ENCODE measurements around the gene PML.

PML gene

DNA sequence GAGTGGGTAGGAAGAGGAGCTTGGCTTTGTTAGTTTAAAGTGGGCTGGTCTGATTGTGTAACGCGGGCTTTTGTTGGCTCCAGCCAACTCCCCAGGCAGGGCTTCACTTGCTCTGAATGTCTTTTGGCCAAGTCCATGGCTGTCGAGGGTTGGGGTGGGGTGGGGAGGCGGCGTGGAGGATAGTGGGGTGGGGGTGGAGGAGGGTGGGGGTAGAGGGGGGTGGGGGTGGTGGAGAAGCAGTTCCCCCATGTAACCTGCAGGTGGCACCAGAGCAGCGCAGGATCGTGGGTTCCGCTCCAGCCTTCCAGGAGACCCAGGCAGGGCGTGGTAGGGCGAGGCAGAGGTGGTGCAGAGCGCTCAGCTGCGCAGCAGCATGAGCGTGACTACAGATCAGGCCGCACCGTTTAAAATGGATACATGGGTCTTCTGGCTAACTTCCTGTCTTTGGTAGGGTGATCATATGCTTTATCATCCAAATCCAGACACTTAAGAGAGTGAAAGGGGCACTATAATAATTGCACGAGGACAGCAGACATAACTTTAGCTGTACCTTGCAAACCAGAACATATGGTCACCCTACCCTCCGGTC is 59.5 kb downstream of the PML start (continued):
- no peak for TF ChIP-seq SALL2 (tag by site-specific recombination; IDR thresholded peaks at IDR 0.05; ENCODE audit: borderline replicate concordance)
- TF ChIP-seq ZXDB (tag by site-specific recombination; IDR thresholded peaks at IDR 0.05), result no peak
- TF ChIP-seq, protein P1, sequence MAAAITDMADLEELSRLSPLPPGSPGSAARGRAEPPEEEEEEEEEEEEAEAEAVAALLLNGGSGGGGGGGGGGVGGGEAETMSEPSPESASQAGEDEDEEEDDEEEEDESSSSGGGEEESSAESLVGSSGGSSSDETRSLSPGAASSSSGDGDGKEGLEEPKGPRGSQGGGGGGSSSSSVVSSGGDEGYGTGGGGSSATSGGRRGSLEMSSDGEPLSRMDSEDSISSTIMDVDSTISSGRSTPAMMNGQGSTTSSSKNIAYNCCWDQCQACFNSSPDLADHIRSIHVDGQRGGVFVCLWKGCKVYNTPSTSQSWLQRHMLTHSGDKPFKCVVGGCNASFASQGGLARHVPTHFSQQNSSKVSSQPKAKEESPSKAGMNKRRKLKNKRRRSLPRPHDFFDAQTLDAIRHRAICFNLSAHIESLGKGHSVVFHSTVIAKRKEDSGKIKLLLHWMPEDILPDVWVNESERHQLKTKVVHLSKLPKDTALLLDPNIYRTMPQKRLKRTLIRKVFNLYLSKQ (tag by site-specific recombination; IDR thresholded peaks at IDR 0.05; ENCODE audit: borderline replicate concordance), result no peak
- TF ChIP-seq, protein P2, sequence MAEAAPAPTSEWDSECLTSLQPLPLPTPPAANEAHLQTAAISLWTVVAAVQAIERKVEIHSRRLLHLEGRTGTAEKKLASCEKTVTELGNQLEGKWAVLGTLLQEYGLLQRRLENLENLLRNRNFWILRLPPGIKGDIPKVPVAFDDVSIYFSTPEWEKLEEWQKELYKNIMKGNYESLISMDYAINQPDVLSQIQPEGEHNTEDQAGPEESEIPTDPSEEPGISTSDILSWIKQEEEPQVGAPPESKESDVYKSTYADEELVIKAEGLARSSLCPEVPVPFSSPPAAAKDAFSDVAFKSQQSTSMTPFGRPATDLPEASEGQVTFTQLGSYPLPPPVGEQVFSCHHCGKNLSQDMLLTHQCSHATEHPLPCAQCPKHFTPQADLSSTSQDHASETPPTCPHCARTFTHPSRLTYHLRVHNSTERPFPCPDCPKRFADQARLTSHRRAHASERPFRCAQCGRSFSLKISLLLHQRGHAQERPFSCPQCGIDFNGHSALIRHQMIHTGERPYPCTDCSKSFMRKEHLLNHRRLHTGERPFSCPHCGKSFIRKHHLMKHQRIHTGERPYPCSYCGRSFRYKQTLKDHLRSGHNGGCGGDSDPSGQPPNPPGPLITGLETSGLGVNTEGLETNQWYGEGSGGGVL (tag by site-specific recombination; IDR thresholded peaks at IDR 0.05), result peak; percentile 70
- no peak for TF ChIP-seq TRIM28 (IDR thresholded peaks at IDR 0.05; ENCODE audit: borderline replicate concordance, low read length)
- TF ChIP-seq ZNF426 (tag by site-specific recombination; IDR thresholded peaks at IDR 0.05), result no peak
- TF ChIP-seq, protein P3, sequence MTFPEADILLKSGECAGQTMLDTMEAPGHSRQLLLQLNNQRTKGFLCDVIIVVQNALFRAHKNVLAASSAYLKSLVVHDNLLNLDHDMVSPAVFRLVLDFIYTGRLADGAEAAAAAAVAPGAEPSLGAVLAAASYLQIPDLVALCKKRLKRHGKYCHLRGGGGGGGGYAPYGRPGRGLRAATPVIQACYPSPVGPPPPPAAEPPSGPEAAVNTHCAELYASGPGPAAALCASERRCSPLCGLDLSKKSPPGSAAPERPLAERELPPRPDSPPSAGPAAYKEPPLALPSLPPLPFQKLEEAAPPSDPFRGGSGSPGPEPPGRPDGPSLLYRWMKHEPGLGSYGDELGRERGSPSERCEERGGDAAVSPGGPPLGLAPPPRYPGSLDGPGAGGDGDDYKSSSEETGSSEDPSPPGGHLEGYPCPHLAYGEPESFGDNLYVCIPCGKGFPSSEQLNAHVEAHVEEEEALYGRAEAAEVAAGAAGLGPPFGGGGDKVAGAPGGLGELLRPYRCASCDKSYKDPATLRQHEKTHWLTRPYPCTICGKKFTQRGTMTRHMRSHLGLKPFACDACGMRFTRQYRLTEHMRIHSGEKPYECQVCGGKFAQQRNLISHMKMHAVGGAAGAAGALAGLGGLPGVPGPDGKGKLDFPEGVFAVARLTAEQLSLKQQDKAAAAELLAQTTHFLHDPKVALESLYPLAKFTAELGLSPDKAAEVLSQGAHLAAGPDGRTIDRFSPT (tag by site-specific recombination; IDR thresholded peaks at IDR 0.05), result no peak
- no peak for TF ChIP-seq ZNF670 (tag by site-specific recombination; IDR thresholded peaks at IDR 0.05; ENCODE audit: low read depth)
- TF ChIP-seq, protein P4, sequence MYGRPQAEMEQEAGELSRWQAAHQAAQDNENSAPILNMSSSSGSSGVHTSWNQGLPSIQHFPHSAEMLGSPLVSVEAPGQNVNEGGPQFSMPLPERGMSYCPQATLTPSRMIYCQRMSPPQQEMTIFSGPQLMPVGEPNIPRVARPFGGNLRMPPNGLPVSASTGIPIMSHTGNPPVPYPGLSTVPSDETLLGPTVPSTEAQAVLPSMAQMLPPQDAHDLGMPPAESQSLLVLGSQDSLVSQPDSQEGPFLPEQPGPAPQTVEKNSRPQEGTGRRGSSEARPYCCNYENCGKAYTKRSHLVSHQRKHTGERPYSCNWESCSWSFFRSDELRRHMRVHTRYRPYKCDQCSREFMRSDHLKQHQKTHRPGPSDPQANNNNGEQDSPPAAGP (tag by site-specific recombination; IDR thresholded peaks at IDR 0.05), result peak; percentile 30; the same call in 1 of the 2 replicates
- TF ChIP-seq ZNF654 (tag by site-specific recombination; IDR thresholded peaks at IDR 0.05; ENCODE audit: low read depth), result peak; percentile 48
- peak; percentile 49; the same call in 1 of the 2 replicates for TF ChIP-seq ZNF660 (tag by site-specific recombination; IDR thresholded peaks at IDR 0.05)
- TF ChIP-seq ZNF221 (tag by site-specific recombination; IDR thresholded peaks at IDR 0.05; ENCODE audit: borderline replicate concordance), result no peak
- TF ChIP-seq ZNF555 (tag by site-specific recombination; conservative IDR thresholded peaks at IDR 0.05), result no peak
- TF ChIP-seq, protein P5, sequence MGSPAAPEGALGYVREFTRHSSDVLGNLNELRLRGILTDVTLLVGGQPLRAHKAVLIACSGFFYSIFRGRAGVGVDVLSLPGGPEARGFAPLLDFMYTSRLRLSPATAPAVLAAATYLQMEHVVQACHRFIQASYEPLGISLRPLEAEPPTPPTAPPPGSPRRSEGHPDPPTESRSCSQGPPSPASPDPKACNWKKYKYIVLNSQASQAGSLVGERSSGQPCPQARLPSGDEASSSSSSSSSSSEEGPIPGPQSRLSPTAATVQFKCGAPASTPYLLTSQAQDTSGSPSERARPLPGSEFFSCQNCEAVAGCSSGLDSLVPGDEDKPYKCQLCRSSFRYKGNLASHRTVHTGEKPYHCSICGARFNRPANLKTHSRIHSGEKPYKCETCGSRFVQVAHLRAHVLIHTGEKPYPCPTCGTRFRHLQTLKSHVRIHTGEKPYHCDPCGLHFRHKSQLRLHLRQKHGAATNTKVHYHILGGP (tag by site-specific recombination; IDR thresholded peaks at IDR 0.05), result no peak
- 0 out of 2 replicates have a peak, but pooled peaks have one; percentile 27 for TF ChIP-seq ZBTB8A (tag by site-specific recombination; IDR thresholded peaks at IDR 0.05)
- TF ChIP-seq, protein P6, sequence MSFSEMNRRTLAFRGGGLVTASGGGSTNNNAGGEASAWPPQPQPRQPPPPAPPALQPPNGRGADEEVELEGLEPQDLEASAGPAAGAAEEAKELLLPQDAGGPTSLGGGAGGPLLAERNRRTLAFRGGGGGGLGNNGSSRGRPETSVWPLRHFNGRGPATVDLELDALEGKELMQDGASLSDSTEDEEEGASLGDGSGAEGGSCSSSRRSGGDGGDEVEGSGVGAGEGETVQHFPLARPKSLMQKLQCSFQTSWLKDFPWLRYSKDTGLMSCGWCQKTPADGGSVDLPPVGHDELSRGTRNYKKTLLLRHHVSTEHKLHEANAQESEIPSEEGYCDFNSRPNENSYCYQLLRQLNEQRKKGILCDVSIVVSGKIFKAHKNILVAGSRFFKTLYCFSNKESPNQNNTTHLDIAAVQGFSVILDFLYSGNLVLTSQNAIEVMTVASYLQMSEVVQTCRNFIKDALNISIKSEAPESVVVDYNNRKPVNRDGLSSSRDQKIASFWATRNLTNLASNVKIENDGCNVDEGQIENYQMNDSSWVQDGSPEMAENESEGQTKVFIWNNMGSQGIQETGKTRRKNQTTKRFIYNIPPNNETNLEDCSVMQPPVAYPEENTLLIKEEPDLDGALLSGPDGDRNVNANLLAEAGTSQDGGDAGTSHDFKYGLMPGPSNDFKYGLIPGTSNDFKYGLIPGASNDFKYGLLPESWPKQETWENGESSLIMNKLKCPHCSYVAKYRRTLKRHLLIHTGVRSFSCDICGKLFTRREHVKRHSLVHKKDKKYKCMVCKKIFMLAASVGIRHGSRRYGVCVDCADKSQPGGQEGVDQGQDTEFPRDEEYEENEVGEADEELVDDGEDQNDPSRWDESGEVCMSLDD (tag by site-specific recombination; IDR thresholded peaks at IDR 0.05), result no peak
- no peak for TF ChIP-seq ZFP69B (tag by site-specific recombination; IDR thresholded peaks at IDR 0.05)
- peak; percentile 90 for TF ChIP-seq KLF1 (tag by site-specific recombination; IDR thresholded peaks at IDR 0.05)
- TF ChIP-seq, protein P7, sequence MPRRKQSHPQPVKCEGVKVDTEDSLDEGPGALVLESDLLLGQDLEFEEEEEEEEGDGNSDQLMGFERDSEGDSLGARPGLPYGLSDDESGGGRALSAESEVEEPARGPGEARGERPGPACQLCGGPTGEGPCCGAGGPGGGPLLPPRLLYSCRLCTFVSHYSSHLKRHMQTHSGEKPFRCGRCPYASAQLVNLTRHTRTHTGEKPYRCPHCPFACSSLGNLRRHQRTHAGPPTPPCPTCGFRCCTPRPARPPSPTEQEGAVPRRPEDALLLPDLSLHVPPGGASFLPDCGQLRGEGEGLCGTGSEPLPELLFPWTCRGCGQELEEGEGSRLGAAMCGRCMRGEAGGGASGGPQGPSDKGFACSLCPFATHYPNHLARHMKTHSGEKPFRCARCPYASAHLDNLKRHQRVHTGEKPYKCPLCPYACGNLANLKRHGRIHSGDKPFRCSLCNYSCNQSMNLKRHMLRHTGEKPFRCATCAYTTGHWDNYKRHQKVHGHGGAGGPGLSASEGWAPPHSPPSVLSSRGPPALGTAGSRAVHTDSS (tag by site-specific recombination; IDR thresholded peaks at IDR 0.05), result no peak
- TF ChIP-seq ZNF302 (tag by site-specific recombination; IDR thresholded peaks at IDR 0.05; ENCODE audit: low read depth), result no peak
- TF ChIP-seq ZNF202 (tag by site-specific recombination; IDR thresholded peaks at IDR 0.05; ENCODE audit: borderline replicate concordance), result no peak
- TF ChIP-seq ZNF423 (tag by site-specific recombination; IDR thresholded peaks at IDR 0.05), result no peak
- no peak for TF ChIP-seq ZBTB21 (tag by site-specific recombination; IDR thresholded peaks at IDR 0.05)
- no peak for TF ChIP-seq ZNF623 (tag by site-specific recombination; IDR thresholded peaks at IDR 0.05)
- TF ChIP-seq, protein P8, sequence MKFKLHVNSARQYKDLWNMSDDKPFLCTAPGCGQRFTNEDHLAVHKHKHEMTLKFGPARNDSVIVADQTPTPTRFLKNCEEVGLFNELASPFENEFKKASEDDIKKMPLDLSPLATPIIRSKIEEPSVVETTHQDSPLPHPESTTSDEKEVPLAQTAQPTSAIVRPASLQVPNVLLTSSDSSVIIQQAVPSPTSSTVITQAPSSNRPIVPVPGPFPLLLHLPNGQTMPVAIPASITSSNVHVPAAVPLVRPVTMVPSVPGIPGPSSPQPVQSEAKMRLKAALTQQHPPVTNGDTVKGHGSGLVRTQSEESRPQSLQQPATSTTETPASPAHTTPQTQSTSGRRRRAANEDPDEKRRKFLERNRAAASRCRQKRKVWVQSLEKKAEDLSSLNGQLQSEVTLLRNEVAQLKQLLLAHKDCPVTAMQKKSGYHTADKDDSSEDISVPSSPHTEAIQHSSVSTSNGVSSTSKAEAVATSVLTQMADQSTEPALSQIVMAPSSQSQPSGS (tag by site-specific recombination; IDR thresholded peaks at IDR 0.05; ENCODE audit: low read depth), result no peak
- TF ChIP-seq SETDB1 (IDR thresholded peaks at IDR 0.05; ENCODE audit: insufficient read length, low read length), result no peak
